ENCODE data around the gene GPAM.

- TF ChIP-seq CTCF (IDR thresholded peaks at IDR 0.05): no peak
- no peak for TF ChIP-seq POLR2A (IDR thresholded peaks at IDR 0.05)
Observed at GRCh38 chr10:112148331-112148730, 35.2 kb downstream of the GPAM start.
